KG1 (cell line): Measurements from ENCODE around the gene HES2.
"Not testable (repeated sequence)": the region's sequence is repeated elsewhere in the genome, so short reads cannot be mapped to it uniquely, and the experiment has no call there.

Source experiments
- DNase-seq: peaks from one replicate; lab custom pipeline; 2025; lab: John Stamatoyannopoulos, UW

Gene HES2

GRCh38 chr1:6419804-6420453, at the start of gene HES2:
TSS of gene HES2 (minus strand) at chr1:6419919. CDS start at chr1:6419820, 99 bp downstream.
- no peak for DNase-seq

DNA sequence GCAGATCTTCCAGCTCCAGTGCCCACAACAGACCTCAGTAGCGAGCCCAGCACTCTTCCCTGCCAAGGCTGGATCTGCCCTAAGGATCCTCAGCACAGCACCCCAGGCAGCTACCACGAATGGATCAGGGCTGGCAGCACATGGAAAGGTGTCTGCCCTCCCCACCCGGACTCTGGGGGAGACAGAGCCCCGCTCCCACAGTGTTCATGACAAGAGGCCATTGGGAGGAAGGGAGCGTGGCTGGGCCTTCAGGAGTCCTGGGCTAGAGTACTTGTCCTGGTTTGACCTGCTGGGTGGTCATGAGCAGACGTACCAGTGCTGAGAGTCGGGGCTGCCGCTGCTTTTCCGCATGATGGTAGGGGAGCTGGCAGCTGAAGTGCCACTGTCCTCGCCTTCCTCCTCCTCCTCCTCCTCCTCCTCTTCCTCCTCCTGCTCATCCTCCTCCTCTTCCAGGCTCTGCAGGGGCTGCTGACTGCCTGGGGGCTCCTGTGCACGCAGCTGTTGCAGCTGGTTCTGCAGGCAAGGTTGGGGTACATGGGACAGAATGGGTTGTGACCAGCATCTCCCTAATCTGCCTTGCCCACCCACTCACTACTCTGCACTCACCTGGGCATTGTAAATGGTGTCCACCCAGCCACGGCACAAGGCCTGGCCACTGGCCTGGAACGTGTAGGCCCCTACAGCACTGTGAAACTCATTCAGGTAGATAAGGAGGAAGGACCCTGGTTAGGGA, 49.2 kb upstream of the HES2 start:
- DNase-seq, result no peak

GRCh38 chr1:6467744-6468688, 48.3 kb upstream of the HES2 start:
- no peak for DNase-seq

DNA sequence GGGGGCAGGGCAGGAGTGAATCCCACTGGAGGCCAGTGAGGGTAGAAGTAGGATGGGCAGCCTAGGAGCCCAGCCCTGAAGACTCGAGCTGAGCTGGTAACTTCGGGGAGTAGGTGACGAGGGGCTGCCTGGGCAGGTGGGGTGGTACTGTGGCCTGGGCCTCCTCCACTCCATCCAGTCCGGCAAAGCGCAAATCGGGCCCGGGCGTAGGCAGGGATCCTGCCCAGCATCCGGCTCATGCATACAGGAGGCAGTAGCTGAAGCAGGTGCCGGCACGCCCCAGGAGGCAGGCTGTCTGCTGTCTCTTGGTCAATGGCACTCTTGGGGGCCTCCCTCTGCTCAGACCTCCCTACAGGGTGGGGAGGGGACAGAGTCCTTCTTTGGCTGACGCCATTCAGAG, 47.5 kb upstream of the HES2 start:
- DNase-seq, result no peak

- no peak for DNase-seq
Measured at GRCh38 chr1:6466751-6467150, 47.0 kb upstream of the HES2 start.

- DNase-seq, result no peak
Measured at GRCh38 chr1:6466023-6466422, 46.3 kb upstream of the HES2 start, which contains the start of gene TNFRSF25. TSS of gene TNFRSF25 (minus strand) at chr1:6466173. CDS start at chr1:6466107, 66 bp downstream.

DNA sequence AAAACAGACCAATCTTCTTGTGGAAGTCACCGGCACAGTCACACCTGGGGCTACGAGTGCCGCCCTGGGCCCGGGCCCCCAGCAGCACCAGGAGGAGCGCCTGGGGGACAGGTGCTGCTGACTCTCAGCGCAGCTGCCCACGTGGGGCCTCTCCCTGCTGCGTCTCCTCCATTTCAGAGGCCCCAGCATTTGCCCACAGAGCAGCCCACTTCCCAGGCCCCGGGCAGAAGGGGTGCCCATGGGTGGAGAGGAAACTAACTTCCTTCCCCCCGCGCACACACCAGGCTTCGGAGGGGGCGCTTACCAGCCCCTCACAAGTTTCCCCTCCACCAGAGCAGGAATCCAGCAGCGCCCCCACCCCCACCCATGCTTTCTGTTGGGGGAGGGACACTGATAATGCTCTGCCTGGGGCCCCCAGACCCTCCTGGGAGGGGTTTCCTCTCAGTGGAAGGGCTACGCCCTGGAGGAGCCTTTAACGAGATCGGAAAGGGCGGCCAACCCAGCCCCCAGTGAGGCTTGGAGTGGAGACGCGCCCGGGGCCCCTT, 45.8 kb upstream of the HES2 start:
- no peak for DNase-seq

DNA sequence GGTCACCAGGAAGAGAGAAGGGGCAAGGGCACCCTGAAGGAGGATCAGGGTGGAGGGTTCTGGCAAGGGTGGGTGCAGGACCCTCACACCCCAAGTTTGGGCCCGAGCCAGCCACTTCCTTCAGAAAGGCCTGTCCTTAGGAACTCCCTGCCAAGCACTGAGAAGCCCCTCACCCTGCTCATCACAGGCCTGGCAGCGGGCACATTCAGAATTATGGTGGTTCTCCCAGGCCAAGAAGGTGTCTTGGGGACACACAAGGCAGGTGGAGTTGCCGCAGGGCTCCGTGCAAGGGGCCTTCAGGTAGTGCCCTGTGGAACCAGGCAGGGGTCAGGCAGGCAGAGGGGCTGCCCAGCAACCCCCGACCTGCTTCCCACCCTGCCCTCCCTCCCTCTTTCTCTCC, 45.2 kb upstream of the HES2 start:
- DNase-seq, result no peak

GRCh38 chr1:6464514-6464836, 44.8 kb upstream of the HES2 start:
- no peak for DNase-seq

- DNase-seq, result no peak
Measured at GRCh38 chr1:6463120-6463412, 43.3 kb upstream of the HES2 start.

- no peak for DNase-seq
Measured at GRCh38 chr1:6462412-6463119, 42.8 kb upstream of the HES2 start.

- no peak for DNase-seq
Measured at GRCh38 chr1:6461538-6462411, 42.1 kb upstream of the HES2 start.

GRCh38 chr1:6461051-6461530, 41.4 kb upstream of the HES2 start:
- DNase-seq, result no peak

DNA sequence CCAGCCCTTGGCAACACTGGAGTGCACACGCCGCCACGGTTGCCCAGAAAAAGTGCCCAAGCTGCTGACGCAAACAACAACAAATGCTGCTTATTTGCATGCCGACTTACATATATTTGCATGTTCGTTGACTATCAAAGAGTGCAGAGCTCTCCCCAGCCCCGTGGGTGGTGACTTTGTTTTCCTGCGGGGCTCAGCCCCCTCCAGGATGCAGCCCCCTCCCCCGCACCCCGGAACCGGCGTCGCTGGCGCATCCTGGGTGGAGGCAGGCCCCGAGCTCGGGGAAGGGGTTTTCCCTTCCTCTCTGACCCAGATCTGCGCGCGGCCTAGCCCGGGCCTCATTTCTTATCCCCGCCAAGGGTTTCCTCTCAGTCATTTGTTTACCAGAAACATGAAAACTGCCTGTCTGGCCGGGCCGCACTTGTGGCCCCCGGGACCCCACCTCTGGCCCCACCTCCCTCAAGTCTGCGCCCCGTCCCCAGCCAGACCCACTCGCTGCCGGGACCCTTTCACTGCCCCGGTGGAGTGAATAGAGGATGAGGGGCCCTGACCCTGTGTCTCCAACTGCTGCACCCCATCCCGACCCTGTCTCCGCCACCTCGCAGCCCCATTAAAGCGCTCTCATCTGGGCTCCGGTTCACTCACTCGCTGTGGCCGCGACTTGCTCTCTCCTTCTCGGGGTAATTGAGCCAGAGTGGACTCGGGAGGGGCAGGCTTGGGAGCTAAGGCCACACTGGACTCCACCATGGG, 40.8 kb upstream of the HES2 start:
- no peak for DNase-seq

DNA sequence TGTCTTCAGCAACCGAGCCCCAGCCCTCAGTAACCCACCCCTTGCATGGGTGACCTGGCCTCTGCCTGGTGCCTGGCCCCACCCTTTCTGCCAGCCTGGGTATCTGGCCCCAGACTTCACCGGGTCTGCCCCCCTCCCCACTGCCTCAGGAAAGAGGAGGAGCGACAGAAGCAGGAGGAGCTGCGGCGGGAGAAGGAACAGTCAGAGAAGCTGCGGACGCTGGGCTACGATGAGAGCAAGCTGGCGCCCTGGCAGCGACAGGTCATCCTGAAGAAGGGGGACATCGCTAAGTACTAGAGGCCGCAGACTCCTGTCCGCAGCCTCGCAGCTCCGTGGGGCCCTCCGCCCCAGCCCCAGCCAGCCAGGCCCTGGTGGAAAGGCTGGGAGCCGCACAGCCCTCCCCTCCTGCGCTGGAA, 40.1 kb upstream of the HES2 start:
- no peak for DNase-seq

- DNase-seq, result no peak
Measured at GRCh38 chr1:6456800-6457466, 37.2 kb upstream of the HES2 start.

DNA sequence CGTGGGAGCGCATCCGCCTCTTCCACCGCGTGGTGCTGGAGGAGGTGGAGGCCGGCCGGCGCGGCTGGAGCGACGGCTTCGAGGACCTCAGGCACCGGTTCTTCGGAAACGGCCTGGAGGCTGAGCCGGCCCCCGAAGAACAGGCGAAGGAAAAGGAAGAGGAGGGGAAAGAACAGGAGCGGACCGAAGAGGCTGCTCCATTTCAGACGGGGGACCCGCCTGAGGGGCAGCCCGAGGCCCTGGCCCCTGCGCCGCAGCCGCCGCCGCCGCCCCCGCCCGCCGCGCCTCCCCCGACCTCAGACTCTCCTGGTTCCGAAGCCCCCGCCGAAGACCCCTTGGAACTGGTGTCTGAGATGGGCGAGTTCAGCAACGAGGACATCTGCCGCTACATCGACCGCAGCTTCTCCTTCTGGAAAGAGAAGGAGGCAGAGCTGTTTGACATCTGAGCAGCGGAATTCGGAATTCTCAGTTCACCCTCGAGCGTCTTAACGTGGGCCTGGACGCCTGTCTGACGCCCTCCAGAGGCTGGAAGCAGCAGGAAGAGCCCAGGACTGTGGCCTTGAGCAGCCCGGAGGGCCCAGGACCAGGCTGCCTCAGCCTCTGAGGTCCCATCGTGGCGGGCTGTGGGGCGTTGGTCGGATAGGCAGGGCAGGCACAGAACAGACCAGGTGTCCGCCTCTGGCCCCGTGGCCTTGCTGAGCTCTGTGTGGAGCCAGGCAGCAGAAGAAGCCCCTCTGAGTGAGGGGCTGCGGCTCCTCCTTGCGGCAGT, 36.2 kb upstream of the HES2 start:
- not testable (repeated sequence) for DNase-seq

DNA sequence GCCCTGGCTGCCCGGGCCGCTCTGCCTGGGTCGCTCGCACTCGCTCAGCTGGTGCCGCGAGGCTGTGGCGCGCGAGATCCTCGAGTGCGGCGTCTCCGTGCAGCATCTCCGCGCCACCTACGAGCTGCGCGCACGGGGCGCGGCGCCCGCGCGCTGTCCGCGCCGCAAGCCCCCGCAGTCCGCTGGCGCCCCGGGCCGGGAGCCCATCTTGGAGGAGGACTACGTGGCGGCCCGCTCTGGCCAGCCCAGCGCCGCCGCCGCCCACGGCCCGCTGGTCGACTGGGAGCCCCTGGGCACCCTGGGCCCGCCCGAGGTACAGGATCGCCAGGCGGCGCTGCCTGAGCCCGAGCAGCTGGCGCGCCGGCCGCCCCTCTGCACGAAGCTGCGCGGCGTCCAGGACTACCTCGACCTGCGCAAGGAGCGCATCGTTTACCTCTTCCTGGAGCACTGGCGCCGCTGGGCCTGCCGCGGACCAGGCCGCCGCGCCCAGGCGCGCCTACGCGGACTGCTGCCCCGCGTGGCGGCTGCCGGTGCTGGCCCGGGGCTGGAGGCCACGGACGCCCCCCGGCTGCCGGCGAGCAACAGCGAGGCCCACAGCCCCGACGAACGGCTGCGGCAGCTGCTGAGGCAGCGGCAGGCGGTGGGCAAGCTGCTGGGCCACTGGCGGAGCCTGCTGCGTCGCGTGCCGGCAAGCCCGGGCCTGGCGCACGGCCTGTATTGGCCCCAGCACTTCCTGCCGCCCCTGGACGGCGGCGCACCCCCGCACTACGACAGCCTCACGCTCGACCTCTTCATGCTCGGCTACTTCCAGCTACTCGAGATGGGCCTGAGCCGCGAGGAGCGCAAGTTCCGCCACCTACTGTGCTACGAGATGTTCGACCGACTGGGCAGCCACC, 35.4 kb upstream of the HES2 start:
- DNase-seq, result no peak
